Omental fat pad (tissue), 4 donors: Measurements from ENCODE around the gene GNG4. TPM values are rescaled to one million over a fixed set of nuclear protein-coding genes. Genes with fewer than 3 reads are reported as not detected.
"Not testable (repeated sequence)": the region's sequence is repeated elsewhere in the genome, so short reads cannot be mapped to it uniquely, and the experiment has no call there.

Source experiments
- ATAC-seq: fragments of 150-250 bp; one replicate; pipeline ENCODE4 v1.9.1; 2016; ENCODE audit warnings: mild to moderate bottlenecking, moderate library complexity; ENCODE audit not compliant: low FRiP score
- DNase-seq: peaks from one replicate; pipeline ENCODE4 v3.0.0-alpha.2; 2019; ENCODE audit warnings: low spot score
- total RNA-seq, 4 donors: library from RNA; depleted of rRNA; stranded (reverse); fragments of >200 nt; gene quantifications; one replicate each; pipeline ENCODE4 v1.1.0, GENCODE V29; 2016
- TF ChIP-seq, protein P1 (sequence below), 3 donors: fragments of 450-650 bp; IDR thresholded peaks; one replicate each; pipeline ENCODE4 v1.5.1; 2016 to 2017; ENCODE audit warnings: antibody characterized with exemption in 3 of 3, mild to moderate bottlenecking in 3 of 3, moderate library complexity in 2 of 3

The GNG4 gene
- total RNA-seq, 4 donors from 2014 or later: 0.56 to 1.2 (median 0.93) TPM; not detected in 1

DNA sequence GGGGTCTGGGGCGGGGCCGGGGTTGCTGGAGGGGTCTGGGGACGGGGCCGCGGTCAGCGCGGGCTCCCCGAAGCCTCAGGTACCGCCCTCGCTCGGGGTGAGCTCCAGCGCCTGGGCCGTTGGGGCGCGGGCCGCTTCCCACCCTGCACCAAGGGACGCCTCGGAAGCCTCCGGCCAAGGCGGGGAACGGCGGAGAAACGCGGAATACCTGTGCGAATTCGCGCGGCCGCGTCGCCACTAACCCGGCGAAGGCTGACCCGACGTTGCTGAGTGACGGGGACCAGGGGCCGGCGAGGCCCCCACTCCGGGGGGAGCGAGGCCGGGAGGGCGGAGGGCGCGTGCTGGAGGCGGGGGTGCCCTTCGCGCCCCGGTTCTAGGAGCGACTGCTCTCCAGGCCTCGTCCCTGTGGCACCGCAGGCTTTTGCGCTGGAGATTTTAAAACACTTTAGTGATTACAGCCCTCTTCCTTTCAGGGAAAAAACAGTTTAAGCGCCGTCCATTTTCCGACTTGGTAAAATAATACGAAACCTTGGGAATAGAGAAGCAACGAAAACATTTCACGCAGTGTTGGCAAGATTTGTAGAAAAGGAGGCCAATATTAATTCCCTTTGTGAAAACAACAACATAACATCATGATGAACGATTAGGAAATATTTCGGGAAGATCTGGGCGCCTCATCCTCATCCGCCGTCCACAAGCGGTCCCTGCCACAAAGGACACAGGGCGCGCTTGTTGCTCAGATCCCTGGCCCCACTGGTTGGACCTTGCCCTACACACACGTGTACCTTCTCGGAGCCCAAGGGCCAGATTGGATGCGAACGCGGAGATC, 971 bp upstream of the GNG4 start:
- no peak for DNase-seq
- ATAC-seq: peak; percentile 67
- TF ChIP-seq, protein P1, sequence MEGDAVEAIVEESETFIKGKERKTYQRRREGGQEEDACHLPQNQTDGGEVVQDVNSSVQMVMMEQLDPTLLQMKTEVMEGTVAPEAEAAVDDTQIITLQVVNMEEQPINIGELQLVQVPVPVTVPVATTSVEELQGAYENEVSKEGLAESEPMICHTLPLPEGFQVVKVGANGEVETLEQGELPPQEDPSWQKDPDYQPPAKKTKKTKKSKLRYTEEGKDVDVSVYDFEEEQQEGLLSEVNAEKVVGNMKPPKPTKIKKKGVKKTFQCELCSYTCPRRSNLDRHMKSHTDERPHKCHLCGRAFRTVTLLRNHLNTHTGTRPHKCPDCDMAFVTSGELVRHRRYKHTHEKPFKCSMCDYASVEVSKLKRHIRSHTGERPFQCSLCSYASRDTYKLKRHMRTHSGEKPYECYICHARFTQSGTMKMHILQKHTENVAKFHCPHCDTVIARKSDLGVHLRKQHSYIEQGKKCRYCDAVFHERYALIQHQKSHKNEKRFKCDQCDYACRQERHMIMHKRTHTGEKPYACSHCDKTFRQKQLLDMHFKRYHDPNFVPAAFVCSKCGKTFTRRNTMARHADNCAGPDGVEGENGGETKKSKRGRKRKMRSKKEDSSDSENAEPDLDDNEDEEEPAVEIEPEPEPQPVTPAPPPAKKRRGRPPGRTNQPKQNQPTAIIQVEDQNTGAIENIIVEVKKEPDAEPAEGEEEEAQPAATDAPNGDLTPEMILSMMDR (IDR thresholded peaks at IDR 0.05): no peak

DNA sequence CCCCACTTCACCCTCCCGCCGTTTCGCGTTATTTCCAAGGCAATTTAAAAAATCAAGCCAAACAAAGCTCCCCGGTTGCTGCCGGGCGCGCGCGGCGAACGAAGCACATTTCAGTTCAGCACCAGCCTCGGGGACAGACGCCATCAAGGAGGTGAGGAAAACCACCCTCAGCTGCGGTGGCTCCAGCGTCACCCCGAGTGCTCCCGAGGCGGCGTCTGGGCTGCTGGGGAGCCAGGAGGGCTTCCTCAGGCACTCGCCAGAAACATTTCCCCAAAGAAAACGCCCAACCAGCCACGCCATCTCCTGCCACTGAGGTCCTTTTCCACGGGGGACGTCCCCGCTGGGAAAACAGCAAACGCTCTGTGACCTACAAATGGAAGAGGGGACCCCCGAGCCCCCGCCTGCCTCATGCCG, 623 bp downstream of the GNG4 start:
- DNase-seq (peak; percentile 34), ATAC-seq (peak; percentile 68)
- TF ChIP-seq, protein P1 (IDR thresholded peaks at IDR 0.05): no peak

DNA sequence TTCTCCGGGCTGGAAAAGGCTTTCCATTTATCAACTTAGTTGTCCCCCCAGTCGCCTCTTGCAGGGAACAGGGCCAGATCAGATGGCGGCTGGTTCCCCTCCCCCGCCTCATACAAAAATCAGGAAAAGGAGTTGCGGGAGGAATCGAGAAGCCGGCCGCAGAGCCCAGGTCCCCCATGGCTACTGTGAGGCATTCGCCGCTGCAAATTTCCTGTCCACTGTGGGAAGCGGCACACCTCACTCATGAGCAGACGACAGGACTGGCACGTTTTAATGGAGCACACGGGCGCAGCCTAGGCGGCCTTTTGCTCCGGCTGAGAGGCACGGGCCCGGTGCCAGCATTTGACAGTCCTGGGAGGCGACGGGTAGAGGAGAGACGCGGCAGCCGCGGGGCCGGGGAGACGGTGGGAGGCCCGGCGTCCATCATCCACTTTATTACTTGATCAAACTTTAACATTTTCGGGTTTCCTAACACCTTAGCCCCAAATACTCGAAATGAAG, 1.1 kb downstream of the GNG4 start:
- DNase-seq: no peak
- TF ChIP-seq, protein P1 (IDR thresholded peaks at IDR 0.05): no peak
- ATAC-seq: peak; percentile 17

DNA sequence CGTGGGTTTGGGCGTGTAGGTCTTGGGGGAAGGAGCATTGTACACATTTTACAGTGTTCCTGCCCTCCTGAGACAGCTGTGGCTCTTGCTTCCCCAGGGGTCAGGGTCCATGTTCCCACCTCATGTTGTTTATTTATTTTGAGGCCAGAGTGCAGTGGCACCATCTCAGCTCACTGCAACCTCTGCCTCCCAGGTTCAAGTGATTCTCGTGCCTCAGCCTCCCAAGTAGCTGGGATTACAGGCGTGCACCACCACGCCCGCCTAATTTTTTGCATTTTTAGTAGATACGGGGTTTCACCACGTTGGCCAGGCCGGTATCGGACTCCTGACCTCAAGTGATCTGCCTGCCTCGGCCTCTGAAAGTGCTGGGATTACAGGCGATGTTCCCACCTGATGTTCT, 2.0 kb downstream of the GNG4 start:
- ATAC-seq, DNase-seq: not testable (repeated sequence)

DNA sequence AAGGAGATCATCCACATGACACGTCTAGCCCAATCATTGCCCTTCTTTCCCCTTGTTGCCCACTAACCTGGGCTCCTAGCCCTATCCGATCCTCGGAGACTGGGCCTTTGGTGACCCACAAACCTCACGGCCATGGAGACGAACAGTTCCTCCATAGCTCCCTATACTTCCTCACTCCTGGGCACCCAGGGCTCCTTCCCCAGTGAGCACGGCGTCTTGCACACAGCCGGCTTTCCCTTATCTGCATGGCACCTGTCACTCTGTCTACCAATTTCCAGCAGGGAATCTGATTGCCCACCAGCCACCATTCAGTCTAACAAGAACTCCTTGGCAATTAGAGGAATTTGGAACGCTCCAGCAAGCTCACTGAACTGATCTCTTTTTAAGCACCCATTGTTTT, 3.1 kb downstream of the GNG4 start:
- no peak for DNase-seq
- TF ChIP-seq, protein P1 (IDR thresholded peaks at IDR 0.05): no peak
- ATAC-seq: no peak

DNA sequence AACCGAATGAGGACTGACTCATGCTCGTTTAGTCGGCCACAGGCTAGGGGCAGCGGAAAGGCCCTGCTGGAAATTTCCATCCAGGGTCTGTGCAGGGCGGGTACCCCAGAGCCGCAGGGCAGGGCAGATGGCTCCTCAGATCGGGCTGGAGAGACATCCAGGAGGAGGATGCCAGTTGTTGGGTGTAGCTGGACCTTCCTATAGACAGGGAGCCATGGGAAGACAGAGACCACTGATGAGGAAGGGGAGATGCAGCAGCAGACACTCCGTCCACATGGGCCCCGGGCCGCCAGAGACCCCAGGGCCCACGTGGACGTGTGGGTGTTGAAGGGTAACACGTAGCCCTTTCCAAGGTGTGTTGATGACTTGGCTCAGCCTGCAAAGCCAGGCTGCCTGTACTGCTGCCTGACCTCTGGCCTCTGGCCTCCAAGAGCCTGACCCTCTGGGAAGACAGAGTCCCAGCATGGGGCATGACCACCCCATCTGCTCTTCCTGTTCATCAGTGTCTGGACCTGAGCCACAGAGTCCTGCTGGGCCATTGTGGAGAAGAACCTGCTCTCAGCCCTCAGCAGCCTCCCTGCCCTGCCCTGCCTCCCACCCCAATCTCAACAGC, 4.8 kb downstream of the GNG4 start:
- ATAC-seq (no peak), DNase-seq (no peak)
- TF ChIP-seq, protein P1 (IDR thresholded peaks at IDR 0.05): no peak

DNA sequence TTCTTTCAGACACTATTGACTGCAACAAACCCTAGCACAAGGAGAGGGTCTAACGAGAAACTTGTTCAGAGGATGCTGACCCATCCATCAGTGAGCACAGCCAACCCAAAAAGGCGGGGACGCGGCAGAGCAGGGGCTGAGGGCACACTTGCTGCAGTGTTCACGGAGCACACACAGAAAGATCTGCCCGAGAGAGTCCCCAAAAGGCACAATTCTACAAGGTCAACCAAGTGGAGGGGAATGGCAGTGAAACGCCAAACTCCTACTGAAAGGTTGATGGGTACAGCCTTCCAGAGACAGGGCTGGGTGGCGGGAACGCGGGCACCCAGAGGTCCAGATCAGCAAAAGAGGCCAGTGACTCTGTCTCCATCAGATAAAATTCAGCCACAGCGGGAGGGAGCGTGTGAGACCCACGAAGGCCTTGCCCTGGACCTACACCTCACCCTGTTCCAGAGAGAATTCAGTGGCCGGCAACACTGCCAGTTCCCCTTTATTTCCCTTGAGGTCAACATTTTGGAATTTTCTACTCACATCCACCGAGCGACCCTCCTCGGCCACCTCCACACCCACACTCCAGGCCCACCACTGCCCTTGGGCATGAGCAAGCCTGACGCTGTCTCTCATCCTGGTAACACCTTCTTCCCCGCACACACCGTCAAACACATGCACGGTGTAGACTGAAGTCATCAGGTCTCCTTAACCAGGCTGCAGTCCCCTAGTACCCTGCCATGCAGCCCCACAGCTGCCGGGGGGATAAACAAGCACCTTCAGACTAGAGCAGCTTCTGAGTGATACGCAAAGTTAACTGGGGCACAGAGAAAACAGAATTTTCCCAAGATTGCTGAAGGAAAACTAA, 5.5 kb downstream of the GNG4 start:
- TF ChIP-seq, protein P1 (IDR thresholded peaks at IDR 0.05): no peak
- no peak for ATAC-seq
- DNase-seq: no peak
